H54 (cell line): ENCODE data around the gene ABHD17C.

Experiments used
- DNase-seq: peaks from one replicate; pipeline ENCODE4 v3.0.0; 2011; ENCODE audit warnings: low spot score, mixed read lengths; ENCODE audit not compliant: insufficient read length
- FAIRE-seq: peaks from 3 replicates; lab custom pipeline; 2011; peaks lifted over from hg19 to GRCh38; lab: Jason Lieb, UNC
- POLR2A ChIP-seq: IDR thresholded peaks from 2 replicates; pipeline ENCODE4 v1.6.1; 2011; ENCODE audit warnings: low read depth, mild to moderate bottlenecking, low read length

The ABHD17C gene

DNA sequence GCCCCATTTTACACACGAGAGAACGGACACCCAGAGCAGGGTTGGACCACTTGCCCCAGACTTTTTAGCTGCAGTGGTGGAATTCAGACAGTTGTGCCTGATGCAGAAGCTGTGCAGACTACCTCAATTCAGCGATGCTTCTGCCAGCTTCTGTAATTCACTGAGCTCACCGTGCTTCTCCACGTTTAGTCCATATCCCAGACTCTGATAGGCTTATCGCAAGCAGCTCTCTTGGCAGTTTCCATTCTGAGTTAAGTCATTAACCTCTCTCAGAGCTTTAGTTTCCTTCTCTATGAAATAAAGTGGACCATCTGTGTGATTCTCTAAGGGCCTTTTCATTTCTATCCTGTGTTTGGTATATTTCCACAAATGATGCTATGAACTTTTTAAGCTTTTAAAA lies 37.1 kb downstream of the ABHD17C start:
- DNase-seq (no peak), FAIRE-seq (no peak)
- TF ChIP-seq POLR2A = no peak

DNA sequence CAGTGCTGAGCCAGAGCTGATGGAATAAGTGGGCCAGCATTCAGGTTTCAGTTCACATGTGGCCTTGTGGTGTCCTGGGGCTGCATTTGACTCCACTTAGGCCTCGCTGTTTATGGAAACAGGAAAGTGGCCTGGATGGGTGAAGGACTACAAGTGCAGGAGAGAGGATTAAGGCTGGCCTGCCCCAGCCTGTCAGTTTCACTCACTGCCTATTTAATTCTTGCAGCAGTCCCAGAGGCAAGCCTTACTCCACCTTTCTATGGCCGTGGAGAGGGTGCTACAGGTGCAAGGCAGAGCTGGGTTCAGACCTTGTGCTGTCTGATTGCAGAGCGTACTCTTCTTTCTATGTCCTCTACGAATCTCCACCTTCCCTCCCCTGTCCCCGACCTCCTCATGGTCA lies 37.7 kb downstream of the ABHD17C start:
- FAIRE-seq = no peak
- no peak for TF ChIP-seq POLR2A
- DNase-seq = no peak

DNA sequence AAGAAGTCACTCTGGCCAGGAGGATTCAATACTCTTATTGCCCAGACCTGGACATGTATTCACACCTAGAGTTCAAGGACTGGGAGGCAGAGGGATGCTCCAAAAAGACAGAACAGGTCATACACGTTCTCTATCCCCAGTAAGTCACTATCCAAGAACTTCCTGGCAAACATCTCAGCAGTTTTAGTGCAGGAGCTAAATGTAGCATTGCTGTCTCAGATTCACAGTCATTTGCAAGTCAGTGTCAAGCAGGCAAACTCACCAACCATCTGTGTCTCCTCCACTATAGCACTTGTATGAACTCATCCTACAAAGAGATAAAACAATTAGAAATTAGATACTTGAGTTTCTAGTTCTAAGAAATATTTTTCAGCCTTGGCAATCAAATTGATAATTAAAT lies 38.4 kb downstream of the ABHD17C start:
- DNase-seq (no peak), FAIRE-seq (no peak)
- TF ChIP-seq POLR2A = no peak

DNA sequence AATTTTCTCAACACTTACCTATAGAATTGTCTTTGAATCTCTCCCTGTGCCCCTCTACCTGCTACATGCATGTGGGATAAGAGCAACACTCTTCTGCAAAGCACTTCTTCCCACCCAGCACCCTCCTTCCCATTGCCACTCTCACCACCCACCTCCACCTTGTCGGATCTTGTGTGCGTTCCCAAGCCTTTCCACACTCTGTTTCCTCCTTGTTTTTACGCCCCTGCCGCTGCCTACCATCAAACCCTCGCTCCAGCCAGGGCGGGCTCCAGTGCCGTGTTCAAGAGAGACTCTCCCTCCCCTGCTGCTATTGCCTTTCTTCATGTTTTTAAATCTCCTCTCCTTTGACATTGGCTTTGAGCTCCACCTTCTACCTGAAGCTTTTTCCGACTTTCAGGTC lies 40.2 kb downstream of the ABHD17C start:
- no peak for FAIRE-seq
- no peak for DNase-seq
- TF ChIP-seq POLR2A = no peak

DNA sequence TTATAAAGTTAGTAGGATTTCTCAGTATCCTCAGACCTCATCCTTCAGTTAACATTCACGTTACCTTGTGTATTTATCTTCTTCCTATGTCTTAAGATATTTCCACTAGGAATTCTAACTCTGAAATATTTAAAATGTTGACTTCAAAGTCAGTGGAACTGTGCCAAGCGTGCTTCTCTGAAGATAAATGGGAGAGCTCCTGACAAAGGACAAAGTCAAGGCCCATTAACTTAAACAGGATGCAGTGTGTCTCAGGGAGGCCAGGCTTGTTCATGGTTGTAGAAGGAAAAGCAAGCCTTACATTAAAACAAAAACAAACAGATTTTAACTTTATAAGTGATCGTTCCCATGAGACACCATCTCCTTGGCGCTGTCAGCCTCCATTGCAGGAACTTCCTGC lies 41.5 kb downstream of the ABHD17C start:
- DNase-seq (no peak), FAIRE-seq (no peak)
- TF ChIP-seq POLR2A = no peak

DNA sequence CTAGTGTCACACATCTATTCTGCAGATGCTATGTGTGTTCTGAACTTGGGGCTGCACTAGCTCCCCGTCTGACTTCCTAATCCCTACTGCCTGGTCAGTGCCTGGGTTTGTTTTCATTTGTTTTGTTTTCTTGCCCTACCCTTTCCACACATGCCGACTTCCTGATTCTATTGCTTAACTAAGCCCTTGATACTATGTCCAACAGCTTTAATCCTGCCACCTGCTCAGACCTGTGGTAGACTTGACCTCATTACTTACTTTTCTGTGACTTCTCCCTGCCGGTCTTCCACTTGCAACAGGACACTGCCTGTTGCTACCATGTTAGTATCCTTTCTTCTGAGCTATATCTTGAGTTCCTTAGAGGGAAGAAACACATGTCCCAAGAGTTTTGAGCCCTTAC lies 44.8 kb downstream of the ABHD17C start:
- DNase-seq = no peak
- no peak for TF ChIP-seq POLR2A
- FAIRE-seq = no peak

DNA sequence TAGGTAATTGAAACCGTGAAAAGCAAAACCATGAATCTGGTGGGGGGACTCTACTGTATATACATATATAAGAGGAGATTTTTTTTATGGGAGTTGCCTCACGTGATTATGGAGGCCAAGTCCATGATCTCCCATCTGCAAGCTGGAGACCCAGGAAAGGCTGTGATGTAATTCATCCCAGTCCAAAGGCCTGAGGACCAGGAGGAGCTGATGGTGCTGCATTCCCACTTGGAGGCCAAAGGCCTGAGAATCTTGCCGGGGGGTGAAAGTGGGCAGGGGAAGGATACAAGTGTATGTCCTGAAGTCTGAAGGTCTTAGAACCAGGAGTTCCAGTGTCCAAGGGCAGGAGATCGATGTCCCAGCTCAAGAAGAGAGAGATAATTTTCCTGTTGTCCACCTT lies 47.0 kb downstream of the ABHD17C start:
- DNase-seq (no peak), FAIRE-seq (no peak)
- no peak for TF ChIP-seq POLR2A

DNA sequence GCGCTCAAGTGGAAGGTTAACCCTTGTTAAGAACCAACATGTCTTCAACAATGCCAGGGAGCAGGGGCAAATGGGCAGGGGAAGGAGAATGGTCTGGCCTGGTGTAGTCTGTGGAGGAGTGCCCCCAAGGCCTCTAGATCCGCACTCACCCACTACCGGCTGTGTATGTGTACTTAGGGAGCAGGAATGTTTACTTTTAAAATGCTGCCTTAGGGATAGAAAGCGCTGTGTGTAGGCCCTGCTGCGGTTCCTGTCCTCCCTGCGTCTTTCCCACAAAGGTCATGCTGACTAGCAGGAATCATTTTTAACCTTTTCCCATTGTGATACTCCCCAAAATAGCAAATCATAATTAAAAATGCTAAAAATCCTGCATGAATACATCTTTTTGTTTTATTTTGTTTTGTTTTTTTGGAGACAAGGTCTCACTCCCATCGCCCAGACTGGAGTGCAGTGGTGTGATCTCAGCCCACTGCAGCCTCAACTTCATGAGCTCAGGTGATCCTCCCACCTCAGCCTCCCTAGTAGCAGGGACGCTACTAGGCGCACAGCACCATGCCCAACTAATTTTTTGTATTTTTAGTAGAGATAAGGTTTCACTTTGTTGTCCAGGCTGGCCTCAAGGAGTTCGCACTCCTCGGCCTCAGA lies 48.2 kb downstream of the ABHD17C start:
- FAIRE-seq (no peak), DNase-seq (no peak)
- no peak for TF ChIP-seq POLR2A

DNA sequence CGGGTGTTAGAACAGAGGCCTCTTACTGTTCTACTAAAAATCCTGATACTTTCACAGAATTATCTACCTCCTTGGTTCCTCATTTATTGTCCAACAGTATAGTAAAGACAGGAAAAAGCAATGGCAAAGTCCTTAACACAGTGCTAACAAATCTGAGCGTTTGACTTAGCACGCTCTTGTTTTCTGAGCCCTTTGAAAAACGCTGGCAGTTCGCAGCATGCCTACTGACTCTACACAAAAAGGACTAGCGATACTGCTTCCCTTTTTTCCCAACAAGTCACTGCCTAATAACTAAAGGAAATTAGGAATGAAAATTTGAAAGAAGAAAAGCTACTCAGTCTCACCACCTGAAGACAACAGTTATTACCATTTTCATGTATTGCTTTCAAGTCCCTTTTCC lies 49.3 kb downstream of the ABHD17C start:
- FAIRE-seq (no peak), DNase-seq (no peak)
- no peak for TF ChIP-seq POLR2A

DNA sequence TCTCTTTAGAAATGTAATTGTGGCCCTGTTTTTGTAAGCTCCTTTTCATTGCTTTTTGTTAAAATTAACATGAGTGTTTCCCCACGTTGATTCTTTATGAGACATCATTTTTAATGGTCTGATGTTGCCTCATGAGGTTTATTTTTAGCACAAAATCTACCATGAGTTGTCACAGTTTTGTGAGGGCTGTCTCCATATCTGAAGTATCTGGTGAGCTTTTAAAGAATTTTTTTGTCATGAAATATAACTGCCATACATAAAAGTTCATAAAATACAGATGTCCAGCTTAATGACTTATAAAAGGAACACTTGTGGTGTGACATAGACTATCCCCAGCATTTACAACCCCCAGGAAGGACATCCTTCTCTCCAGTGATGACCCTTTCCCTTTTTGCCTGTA lies 49.7 kb downstream of the ABHD17C start:
- no peak for DNase-seq
- no peak for FAIRE-seq
- TF ChIP-seq POLR2A = no peak

DNA sequence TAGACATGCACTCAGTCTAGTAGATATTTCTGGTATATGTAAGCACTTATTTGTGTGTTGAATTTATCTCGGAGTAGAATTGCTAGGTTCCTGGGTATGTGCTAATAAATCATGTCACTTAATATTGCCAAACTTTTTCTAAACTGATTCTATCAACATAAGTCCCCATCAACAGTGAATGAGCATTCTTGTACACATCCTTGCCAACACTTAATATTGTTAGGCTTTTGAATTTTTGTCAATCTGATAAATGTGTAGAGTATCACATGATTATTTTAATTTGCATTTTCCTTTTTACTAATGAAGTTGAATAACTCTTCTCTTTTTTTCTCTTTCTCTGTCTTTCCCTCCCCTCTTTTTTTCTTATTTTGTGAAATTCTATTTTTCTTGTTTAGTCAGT lies 50.8 kb downstream of the ABHD17C start:
- no peak for FAIRE-seq
- no peak for TF ChIP-seq POLR2A

DNA sequence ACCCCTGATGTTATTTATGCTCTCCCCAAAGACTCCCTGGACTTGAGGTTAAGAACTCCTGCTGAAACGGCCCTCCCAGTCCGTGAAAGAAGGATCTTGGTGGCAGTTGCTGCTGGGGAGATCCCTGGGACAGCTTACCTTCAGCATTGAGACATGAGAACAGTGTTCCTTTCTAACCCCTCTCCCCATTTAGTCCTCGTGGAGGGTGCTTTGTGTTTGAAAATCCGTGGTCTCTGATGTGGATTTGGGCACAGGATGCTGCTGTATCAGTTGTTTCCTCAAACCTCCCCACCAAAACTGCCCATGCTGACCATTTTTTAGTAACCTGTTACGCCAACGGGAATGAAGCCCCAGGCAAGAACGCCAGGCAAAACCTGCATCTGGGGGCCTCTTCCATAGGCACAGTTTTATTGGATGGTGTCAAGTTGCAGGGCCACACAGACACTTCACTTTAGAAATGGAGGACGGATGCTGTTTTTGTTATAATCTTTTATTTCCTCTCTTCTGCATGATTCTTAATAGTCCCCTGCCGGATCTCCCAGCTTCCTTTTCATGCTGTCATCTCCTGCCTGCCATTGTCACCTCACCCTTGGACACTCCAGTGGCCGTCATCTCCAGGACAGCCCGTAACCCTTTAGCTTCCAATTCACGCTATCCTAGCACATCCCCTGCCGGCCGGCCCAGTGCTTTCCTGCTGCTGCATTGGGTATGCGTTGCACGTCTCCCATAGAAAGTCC lies 52.4 kb downstream of the ABHD17C start:
- no peak for TF ChIP-seq POLR2A
- DNase-seq (no peak), FAIRE-seq (no peak)

More for the DNA sequence above, 50.8 kb downstream of the ABHD17C start:
- no peak for DNase-seq

DNA sequence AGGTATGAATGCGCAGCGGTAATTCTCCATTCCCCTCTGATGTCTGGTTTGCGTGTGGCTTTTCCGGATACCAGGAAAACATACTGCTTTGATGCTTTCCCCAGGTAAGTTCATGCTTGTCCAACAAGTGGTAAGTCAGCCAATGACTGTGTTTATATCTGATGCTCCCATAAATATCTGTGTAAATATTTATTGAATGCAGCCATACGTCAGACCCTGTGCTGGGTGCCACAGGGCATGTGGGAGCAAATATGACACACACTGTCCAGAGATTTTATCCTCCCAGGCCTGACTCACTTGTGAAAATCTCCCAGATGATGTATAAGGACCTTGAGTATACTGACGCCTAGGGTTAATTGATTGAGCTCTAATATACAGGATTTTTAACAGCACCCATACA lies 54.5 kb downstream of the ABHD17C start:
- no peak for DNase-seq
- TF ChIP-seq POLR2A = no peak
- no peak for FAIRE-seq

DNA sequence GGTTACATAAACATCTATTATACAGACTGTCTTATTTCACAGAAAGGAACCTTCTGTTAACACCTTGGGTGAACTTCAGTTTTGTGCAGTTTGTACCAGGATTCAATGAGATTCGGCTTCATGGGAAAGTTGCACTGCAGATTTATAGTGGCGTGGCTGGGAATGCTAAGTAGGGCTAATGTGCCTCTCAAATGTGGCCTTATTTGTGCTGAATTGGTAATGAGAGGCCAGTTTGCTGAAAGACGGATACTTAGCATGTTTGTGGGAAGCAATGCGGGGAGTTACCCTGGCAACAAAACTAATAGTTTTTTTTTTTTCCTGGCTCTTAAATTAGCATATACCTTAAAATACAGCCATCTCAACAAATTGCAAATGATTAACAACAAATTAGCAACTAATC lies 55.5 kb downstream of the ABHD17C start:
- no peak for DNase-seq
- no peak for TF ChIP-seq POLR2A
- no peak for FAIRE-seq

DNA sequence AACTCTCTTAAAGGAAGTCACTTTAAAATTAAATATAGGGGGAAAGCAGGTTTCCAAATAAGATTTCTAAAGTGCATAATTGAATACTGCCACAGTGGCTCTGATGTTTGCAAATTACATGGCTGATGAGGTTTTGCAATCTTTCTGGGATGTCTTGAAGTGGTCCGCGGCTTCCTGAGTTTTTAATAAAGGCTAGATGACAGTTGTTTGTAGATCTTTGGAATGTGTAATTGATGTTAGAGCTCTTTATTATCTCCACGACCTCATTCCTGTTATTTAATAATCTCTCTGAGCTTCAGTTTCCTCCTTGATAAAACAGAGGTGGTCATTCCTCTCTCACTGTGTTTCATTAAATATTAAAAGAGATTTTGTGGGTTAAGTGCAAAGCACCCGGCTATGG lies 57.1 kb downstream of the ABHD17C start:
- no peak for TF ChIP-seq POLR2A
- FAIRE-seq = no peak
- no peak for DNase-seq
